DOHH2 (cell line): ENCODE results near the gene SGCD.

ENCODE experiments used
- CTCF ChIP-seq: fragments of 200-600 bp; sonication (generic); IDR thresholded peaks from one replicate; pipeline ENCODE4 v1.5.1; 2014; ENCODE audit warnings: antibody characterized with exemption, mild to moderate bottlenecking, low read depth, low read length; ENCODE audit not compliant: poor library complexity, severe bottlenecking
- EZH2phosphoT487 ChIP-seq: fragments of 200-600 bp; sonication (generic); IDR thresholded peaks from 2 replicates; pipeline ENCODE4 v1.6.1; 2017; ENCODE audit warnings: borderline replicate concordance, mild to moderate bottlenecking, antibody characterized with exemption, low read length, moderate library complexity, mixed read lengths

DNA sequence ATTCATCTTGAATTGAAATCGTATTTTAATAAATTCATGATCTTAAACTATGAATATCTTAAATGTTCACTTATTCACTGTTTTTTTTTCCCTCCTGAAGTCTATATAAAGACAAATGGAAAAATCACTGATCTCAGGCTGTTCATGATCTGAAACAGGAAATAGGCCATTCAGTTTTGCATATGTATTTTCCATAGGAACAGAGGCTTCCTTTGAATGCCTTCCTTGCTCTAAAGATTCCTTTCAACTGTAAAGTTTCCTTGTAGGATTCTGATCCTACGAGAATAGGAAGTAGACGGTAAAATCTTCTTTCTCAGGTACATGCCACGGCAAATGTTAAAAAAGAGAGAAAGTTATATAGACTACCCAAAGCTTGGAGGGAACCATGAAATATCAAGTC is 328.8 kb downstream of the SGCD start:
- TF ChIP-seq CTCF (no peak), EZH2phosphoT487 (no peak)
